NCI-H226 (cell line): ENCODE results near the gene RPS10.
"Not testable (repeated sequence)": the region's sequence is repeated elsewhere in the genome, so short reads cannot be mapped to it uniquely, and the experiment has no call there.

Source experiments
- DNase-seq: peaks from one replicate; pipeline ENCODE4 v3.0.0-alpha.2; 2015

RPS10 gene

DNA sequence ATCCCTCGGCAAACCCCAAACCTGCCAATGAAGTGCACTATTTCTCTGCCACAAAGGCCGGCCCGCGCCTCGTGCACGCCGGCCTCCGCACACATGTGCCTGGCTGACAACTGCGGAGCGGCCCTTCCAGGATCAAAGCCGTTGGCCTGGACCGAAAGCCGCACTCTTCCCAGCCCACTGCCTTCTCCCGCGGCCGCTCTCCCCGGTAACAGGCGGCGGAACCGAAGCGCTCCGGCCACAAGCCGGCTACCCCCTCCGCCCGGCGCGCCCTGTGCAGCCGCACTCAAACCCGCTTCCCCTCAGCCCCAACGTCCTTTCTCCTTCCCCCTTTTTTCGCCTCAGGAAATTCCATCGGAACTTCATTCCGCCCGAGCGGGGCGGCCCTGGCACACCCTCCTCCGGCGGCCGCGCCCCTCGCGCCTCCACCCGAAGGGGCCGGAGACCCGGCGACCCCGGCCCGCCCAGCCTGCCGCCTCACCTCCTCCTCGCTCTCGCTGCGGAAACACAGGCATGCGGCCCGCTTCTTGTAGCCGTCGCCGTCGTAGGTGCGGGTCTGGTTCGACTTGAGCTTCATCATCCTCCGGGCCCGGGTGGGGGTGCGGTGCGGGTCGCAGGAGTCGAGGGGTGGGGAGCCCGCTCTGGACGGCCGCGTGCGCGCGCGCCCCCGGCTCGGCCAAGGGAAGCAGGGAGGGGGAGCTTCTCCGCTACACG, 33.9 kb downstream of the RPS10 start:
- DNase-seq: peak; percentile 33

DNA sequence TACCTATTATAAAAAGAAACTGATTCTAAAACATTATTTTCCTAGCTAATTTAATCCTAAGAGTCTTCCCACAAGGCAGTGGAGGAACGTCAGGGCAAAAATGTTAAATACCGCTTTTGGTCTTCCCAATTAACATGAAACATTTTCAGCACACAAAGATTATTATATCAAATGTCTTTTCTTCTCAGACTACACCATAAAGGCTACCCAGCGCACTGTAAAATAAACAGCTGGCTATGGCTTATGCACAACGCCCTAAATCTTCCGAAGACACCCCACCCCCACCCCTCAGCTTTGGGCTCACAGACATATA, 34.4 kb downstream of the RPS10 start:
- no peak for DNase-seq

DNA sequence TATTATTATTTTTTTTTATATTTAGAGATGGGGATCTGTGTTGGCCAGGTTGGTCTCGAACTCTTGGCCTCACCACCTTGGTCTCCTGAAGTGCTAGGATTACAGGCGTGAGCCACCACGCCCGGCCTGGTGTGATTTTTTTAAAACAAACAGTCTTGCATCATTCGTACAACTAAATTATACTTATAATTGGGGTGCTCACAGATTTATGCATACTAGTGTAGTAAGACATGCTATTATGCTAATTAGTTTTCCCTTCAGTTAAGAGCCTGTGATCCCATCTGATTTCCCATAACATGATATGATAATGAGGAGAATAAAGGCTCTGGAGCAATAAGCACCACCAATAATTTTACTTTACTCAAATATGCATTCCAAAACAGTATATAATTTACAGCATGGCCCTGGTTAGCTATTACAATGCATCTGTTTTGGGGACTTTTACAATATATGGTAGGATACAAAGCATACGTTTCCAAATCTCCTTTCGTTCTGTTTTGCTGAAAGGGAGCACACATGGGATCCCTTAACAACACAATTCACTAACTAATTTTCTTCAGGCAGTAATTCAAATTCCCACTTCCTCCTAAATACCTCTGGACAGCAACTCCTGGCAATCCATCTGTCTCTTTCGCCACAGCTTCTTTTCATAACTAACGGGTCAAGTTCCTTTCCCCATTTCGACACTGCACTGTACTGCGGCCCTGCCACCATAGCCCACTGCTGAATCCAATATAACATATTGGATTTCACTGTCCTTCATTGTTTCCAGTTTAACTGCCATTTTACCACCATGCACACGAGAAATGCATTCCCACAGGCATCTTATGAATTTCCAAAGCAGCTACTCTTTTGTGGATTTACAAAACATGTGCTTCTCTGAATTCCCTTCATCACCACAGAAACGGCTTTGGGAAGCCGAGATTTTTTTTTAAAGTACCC, 35.1 kb downstream of the RPS10 start:
- peak; percentile 24 for DNase-seq

DNA sequence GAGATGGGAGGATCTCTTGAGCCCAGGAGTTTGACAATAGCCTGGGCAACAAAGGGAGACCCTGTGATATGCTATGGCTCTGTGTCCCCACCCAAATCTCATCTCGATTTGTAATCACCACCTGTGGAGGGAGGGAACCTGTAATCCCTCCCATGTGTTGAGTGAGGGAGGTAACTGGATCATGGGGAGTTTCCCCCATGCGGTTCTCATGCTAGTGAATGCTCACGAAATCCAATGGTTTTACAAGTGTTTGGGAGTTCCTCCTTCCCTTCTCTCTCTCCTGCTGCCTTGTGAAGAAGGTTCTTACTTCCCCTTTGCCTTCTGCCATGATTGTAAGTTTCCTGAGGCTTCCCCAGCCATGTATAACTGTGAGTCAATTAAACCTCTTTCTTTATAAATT, 36.8 kb downstream of the RPS10 start:
- DNase-seq: no peak

DNA sequence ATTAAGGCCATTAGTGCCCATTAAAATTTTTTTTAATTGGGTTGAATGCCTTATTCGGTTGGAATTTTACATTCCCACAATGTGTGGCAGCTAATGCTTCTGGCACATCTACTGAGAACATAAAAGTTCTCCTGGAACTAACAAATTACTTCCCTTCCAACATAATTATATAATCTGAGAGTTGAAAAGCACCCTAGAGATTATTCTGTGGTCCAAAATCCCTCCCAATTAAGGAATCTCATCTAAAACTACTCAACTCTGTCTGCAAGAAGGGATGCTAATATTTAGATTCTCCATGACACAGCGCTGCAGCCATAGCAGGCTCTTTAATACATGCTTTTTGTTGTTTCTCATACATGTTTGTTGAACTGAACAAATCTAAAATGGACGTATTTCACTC, 37.4 kb downstream of the RPS10 start:
- no peak for DNase-seq

DNA sequence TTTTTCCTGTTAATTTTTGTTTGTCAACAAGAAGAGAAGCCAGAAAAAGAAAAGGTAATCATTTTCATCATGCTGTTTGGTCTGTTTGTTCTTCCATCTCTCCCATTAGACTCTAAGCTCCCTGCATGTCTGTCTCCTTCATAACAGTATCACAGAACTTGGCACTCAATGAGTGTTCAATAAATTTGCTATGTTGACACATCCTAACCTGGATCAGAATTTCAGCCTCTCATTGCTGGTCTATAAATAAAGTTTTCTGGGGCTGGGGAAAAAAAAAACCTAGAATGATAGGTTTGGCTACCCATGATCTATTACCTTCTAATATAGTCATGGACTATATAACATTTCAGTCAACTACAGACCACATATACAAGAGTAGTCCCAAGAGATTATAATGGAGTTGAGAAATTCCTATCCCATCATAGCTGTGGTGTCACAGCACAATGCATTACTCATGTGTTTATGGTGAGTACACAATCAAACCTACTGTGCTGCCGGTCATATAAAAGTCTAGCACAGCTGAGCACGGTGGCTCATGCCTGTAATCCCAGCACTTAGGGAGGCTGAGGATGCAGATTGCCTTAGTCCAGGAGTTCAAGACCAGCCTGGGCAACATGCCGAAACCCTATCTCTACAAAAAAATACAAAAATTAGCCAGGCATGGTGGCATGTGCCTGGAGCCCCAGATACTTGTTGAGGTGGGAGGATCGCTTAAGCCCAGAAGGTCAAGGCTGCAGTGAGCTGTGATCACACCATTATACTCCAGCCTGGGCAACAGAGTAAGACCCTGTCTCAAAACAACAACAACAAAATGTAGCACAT, 39.3 kb downstream of the RPS10 start:
- peak; percentile 36 for DNase-seq

DNA sequence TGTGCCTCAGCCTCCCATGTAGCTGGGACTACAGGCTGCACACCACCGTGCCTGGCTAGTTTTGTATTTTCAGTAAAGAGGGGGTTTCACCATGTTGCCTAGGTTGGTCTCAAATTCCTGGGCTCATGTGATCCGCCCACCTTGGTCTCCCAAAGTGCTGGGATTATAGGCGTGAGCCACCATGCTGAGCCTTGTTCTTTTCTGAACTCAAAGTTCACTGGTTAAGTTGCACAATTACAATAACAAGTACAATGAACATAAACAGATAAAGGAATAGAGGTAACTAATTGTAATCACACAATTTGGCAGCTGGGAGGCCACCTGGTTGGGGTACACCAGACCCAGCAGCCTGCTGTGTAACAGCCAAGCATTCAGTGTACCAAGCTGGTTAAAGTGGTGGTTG, 40.1 kb downstream of the RPS10 start:
- DNase-seq: no peak

DNA sequence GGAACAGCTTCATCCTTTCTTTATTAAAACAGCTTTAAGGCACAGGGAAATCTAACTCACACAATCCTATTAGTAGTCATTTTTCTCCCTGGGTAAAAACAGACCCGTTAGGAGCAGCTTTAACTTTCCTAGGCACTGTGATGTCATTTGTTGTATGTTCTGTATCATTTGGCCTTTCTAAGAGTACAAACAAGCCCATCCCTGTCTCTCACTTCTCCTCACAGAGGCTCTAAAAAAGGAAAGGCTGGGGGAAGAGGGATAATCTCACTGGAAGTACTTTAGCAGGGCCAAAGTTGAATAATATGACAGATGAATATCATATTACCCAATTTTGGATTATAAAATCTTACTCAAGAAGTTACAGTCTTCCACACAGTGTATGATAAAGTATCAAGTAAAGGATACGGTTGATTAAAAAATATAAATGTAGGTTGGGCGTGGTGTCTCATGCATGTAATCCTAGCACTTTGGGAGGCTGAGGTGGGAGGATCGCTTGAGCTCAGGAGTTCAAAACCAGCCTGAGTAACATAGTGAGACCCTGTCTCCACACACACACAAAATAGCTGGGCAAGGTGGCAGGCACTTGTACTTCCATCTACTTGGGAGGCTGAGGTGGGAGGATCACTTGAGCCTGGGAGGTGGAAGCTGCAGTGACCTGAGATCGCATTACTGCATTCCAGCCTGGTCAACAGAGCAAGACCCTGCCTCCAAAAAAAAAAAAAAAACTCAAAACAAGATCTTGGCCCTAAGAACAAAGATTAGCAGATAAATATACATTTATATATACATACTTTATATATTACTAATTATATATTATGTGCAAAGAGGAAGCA, 41.3 kb downstream of the RPS10 start:
- no peak for DNase-seq

DNA sequence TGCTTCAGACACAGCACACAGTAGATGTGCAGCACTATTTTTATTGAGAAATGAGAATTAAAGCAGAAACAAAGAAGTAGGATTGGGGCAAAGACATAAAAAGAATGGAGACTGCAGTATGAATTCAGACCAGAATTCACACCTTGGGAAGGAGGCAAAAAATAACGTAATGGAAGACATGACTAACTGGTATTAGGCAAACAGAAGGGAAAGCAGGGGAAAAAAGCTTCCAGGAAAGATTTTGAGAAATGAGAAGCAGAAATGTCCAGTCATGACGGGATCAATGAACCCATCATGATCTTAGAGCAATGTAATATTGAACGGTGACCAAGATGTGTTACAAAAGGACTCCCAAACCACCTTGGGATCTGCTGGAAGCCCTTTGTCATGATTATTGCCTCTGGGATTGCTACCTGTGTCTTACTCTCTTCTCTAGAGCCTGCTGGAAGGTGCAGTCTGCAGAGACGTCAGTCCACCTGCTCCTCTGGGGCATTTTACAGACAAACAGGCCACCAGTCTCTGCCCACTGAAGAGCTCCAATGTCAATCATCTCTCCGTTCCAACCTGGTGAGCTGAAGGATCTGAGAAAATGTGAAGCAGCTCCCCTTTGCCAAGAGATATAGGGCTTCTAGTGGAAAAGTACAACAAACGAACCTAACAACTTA, 42.1 kb downstream of the RPS10 start:
- no peak for DNase-seq

DNA sequence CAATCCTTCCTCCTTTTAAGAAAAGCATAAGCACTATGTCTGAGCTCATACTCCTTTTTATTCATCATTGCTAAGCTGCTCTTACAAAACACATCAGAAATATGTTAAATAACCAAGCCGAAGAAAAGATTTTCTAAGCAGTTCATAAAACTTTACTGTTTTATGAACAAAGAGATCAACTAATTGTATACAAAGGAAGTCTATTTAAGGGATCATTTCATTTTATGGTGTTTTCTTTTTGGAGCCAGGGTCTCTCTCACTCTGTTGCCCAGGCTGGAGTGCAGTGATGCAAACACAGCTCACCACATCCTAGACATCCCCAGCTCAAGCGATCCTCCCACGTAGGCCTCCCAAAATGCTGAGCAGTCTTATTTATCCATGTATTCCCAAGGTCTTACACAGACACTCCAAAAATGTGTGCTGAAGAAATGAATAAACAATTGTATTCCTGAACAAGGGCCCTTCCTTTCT, 42.7 kb downstream of the RPS10 start:
- peak; percentile 72 for DNase-seq

DNA sequence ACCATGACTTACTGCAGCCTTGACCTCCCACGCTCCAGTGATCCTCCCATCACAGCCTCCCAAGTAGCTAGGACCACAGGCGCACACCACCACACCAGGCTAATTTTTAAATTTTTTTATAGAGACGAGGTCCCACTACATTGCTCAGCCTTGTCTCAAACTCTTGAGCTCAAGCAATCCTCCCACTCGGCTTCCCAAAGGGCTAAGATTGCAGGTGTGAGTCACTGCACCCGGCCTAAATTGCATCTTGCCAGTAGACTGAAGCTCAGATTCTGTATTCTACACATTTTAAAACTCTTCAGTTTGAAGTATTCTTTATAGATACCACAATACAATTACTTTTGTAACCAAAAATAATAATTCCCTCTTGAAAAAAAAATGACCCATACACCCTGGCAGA, 44.8 kb downstream of the RPS10 start:
- DNase-seq: peak; percentile 68

DNA sequence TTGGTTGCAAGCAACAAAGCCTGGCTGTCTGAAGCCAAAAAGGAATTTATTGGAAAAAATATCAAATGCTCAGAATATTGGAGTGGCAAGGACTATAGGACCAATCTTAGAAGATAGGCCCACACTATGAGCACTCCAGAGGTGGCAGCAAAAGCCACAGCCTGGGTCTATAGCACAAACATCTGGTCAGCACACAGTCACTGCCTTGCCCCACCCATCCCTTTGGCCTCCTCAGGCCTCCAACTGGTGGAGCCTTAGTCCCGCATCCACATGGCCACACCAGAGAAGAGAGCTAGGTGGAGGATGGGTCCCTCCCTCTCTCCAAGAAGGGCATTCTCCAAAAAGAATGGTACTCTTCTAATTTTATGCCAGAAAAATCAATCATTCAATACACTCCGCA, 47.4 kb downstream of the RPS10 start:
- DNase-seq: no peak

DNA sequence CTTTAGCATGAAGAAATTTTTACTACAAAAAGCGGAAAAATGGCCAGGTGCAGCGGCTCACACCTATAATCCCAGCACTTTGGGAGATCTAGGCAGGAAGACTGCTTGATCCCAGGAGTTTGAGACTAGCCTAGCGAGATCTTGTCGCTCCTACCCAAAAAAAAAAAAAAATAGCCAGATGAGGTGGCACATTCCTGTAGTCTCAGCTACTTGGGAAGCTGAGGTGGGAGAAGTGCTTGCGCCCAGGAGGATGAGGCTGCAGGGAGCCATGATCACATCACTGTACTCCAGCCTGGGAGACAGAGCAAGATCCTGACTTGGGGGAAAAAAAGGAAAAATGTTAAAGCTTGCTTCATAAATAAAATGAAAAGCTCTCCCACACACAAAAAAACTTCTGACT, 47.9 kb downstream of the RPS10 start:
- no peak for DNase-seq

DNA sequence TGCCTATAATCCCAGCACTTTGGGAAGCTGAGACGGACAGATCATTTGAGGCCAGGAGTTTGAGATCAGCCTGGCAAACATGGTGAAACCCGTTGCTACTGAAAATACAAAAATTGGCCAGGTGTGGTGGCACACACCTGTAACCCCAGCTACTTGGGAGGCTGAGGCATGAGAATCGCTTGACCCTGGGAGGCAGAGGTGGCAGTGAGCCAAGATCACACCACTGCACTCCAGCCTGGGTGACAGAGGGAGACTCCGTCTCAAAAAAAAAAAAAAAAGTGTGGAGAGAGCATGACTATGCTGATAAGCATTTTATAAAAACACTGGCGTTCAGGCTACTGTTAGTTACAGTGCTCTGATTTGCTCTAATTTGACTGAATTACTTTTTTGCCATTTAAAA, 48.3 kb downstream of the RPS10 start:
- not testable (repeated sequence) for DNase-seq

DNA sequence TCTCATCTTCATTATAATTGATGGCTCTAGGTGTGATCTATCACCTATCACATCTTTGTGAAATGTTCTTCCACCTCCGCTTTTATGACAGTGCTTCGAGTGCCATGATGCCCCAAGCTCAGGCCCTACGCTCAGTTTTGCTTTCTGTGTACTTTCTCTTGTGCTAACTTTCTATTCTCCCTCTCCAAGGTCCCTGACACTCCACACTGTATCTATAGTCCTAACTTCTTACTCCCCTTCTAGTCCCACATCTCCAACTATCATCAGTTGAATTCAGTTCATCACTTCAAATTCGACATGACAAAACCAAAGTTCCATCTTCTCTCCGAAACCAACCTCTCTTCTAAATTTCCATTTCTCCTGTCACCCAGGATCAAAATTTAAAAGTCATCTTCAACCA, 50.0 kb downstream of the RPS10 start:
- no peak for DNase-seq

DNA sequence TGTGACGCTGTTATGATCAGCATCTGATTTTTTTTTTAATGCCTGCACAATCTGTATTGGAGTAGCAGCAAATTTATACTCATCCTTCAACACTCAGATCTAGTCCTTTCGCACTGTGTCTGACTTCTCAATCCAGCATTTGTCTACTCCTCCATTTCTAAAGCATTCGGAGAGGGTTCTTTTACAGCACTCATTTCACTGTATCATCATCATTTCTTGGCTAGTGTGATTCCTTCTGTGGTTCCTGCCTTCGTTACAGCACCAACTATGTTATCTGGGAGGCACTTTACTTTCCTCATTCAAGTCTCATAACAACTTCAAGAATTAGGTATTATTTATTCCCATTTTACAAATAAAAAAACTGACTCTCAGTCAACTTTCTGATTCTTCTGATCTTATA, 51.4 kb downstream of the RPS10 start:
- no peak for DNase-seq

DNA sequence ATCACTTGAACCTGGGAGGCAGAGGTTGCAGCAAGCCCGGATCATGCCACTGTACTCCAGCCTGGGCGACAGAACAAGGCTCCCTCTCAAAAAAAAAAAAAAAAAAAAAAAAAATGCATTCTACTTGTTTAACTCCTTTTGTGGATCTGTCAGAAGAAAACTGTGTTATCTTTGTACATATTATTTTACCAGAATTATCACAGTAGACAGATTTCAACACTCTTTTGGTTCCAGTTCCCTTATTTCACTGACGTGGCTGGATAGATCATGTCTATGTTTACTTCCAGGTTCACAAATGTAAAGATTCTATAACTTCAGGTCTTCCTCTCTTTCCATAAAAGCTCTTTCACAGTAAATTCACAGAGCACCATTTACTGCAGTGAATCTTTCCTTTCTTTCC, 51.8 kb downstream of the RPS10 start:
- DNase-seq: no peak

DNA sequence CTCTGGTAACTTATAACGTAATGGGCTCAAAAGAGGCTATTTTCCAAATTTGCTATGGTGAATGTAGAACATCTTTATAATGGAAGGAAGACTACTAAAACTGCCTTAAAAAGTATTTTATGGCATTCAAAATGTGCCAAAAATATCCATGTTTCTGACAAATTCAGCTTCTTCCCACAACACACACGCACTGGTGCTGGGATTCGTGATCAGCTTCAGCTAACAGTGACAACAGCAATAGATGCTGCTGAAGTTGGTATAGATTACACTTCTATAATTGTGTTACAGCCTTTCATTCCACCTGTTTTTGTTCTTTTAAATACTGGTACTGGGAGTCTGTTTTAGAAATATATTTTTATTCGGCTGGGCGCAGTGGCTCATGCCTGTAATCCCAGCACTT, 52.4 kb downstream of the RPS10 start:
- no peak for DNase-seq

DNA sequence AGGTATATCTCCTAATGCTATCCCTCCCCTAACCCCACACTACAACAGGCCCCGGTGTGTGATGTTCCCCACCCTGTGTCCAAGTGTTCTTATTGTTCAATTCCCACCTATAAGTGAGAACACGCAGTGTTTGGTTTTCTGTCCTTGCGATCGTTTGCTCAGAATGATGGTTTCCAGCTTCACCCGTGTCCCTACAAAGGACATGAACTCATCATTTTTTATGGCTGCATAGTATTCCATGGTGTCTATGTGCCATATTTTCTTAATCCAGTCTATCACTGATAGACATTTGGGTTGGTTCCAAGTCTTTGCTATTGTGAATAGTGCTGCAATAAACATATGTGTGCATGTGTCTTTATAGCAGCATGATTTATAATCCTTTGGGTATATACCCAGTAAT, 54.0 kb downstream of the RPS10 start:
- DNase-seq: not testable (repeated sequence)

DNA sequence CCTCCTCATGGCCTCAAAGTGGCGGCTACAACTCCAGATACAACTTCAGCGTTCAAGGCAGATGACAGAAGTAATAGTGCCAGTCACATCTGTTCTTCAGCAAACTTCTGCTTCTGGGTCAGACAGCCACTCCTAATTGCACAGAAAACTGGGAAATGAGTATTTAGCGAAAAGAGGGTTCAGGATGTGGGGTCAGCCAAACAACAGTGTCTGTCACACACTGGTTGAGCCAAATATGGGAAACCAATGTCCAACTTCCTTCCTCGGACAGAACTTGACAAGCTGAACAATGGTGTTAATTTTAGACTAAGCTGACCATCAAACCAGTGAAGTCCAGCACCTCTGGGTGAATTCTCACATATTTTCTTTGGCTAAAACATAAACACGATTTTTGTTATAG, 55.5 kb downstream of the RPS10 start:
- no peak for DNase-seq

DNA sequence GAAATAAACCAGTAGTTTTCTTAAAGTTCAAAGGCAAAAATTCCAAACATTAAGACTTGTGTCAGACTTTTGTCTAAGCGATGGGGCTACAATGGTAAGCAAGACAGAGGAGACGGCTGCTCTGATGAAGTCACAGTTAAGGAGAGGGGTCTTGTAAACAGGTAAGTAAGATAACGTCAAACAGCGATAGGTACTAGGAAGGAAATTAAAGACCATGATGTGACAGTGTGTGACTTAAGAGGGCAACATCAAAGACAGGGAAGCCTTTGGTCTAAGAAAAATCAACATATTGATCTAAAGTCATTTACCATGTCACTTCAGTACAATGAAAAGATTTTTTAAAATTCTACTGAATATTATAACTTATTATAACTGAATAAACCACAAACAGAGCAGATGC, 56.5 kb downstream of the RPS10 start:
- no peak for DNase-seq
